Left lung (tissue), 10 donors: ENCODE data around the gene RAPGEF4. TPM values are rescaled to one million over a fixed set of nuclear protein-coding genes. Genes with fewer than 3 reads are reported as not detected.

Experiments
- ATAC-seq: fragments of 200-7000 bp; cut with Tn5 transposase; one replicate; pipeline ENCODE4 v1.9.1; 2020; ENCODE audit warnings: moderate library complexity
- DNase-seq, 4 donors: peaks; one replicate each; pipeline ENCODE4 v3.0.0-alpha.2; 2013 to 2020
- H3K27ac ChIP-seq, 2 donors: fragments of 200-600 bp; sonication (generic) in 1 of 2; one replicate each; pipeline versions ENCODE4 v1.5.0 to v1.8.0; 2020 to 2021
- H3K27me3 ChIP-seq, 2 donors: fragments of 200-600 bp; sonication (generic) in 1 of 2; one replicate each; pipeline versions ENCODE4 v1.5.0 to v1.8.0; 2020 to 2021
- H3K36me3 ChIP-seq, 2 donors: fragments of 200-600 bp; sonication (generic) in 1 of 2; one replicate each; pipeline versions ENCODE4 v1.5.0 to v1.8.0; 2020 to 2021
- H3K4me1 ChIP-seq, 2 donors: fragments of 200-600 bp; one replicate each; pipeline ENCODE4 v1.8.0; 2021
- H3K4me3 ChIP-seq, 2 donors: fragments of 200-600 bp; sonication (generic) in 1 of 2; one replicate each; pipeline versions ENCODE4 v1.5.0 to v1.8.0; 2020 to 2021; ENCODE audit warnings: mild to moderate bottlenecking in 1 of 2
- H3K9me3 ChIP-seq, 2 donors: fragments of 200-600 bp; sonication (generic) in 1 of 2; one replicate each; pipeline versions ENCODE4 v1.5.0 to v1.8.0; 2020 to 2021
- intact Hi-C, 2 donors: fragments of 100-400 bp; cut with DNase I; formaldehyde crosslinking; loops; one replicate each; pipeline versions ENCODE4 v1.11.2 to v1.14.2; 2022
- polyA plus RNA-seq, 6 donors: library from polyadenylated mRNA; unstranded; fragments of 120-200 nt; gene quantifications; one replicate each; pipeline ENCODE4 v1.2.1, GENCODE V29; 2013; ENCODE audit not compliant: insufficient read length in 6 of 6
- total RNA-seq, 2 donors: library from RNA; stranded (reverse); fragmentation: NEBNext Ultra II Directional; extraction: Animal tissue kit (Norgen Biotek cat#: 25700); gene quantifications; one replicate each; pipeline ENCODE4 v1.2.1, GENCODE V29; 2021
- TF ChIP-seq, protein P1 (sequence below), 2 donors: fragments of 200-600 bp; sonication (generic) in 1 of 2; IDR thresholded peaks; one replicate each; pipeline versions ENCODE4 v1.5.0 to v1.8.0; 2021; ENCODE audit warnings: antibody characterized with exemption in 2 of 2
- donor health status: DM: no; HTN: yes; CAD: no.
- donor health status: DM: no; HTN: no; CAD: no.

RAPGEF4 gene
- total and polyA plus RNA-seq, 8 donors, result 9.1 to 16.2 (median 11.8) TPM

- H3K27me3 ChIP-seq, result no peaks in the 10 kb centered on the region
- ATAC-seq (no peak), DNase-seq (no peak)
- H3K4me3 ChIP-seq, result no peak overlapping the region
- TF ChIP-seq, protein P1, sequence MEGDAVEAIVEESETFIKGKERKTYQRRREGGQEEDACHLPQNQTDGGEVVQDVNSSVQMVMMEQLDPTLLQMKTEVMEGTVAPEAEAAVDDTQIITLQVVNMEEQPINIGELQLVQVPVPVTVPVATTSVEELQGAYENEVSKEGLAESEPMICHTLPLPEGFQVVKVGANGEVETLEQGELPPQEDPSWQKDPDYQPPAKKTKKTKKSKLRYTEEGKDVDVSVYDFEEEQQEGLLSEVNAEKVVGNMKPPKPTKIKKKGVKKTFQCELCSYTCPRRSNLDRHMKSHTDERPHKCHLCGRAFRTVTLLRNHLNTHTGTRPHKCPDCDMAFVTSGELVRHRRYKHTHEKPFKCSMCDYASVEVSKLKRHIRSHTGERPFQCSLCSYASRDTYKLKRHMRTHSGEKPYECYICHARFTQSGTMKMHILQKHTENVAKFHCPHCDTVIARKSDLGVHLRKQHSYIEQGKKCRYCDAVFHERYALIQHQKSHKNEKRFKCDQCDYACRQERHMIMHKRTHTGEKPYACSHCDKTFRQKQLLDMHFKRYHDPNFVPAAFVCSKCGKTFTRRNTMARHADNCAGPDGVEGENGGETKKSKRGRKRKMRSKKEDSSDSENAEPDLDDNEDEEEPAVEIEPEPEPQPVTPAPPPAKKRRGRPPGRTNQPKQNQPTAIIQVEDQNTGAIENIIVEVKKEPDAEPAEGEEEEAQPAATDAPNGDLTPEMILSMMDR (IDR thresholded peaks at IDR 0.05), result no peak
- intact Hi-C loops, result no loop called here
- H3K27ac ChIP-seq, result no peak overlapping the region
- H3K36me3 ChIP-seq, result no peaks in the 10 kb centered on the region
- H3K9me3 ChIP-seq, result no peaks in the 10 kb centered on the region
- peaks cover 0 to 5% of the 10 kb centered on the region in 2 donors for H3K4me1 ChIP-seq
Observed at GRCh38 chr2:172962082-172962481, 226.4 kb downstream of the RAPGEF4 start.

- H3K27me3 ChIP-seq, result no peaks in the 10 kb centered on the region
- no peak for DNase-seq
- intact Hi-C loops, result no loop called here
- TF ChIP-seq, protein P1 (IDR thresholded peaks at IDR 0.05), result no peak
- no peaks in the 10 kb centered on the region for H3K36me3 ChIP-seq
- H3K4me3 ChIP-seq, result no peak overlapping the region
- no peak overlapping the region for H3K27ac ChIP-seq
- ATAC-seq, result peak; percentile 60
- H3K4me1 ChIP-seq, result peaks cover 0 to 9% of the 10 kb centered on the region in 2 donors
- no peaks in the 10 kb centered on the region for H3K9me3 ChIP-seq
Observed at GRCh38 chr2:172962824-172963223, 227.2 kb downstream of the RAPGEF4 start.

- no peak overlapping the region for H3K27ac ChIP-seq
- intact Hi-C loops, result no loop called here
- no peak for ATAC-seq
- no peaks in the 10 kb centered on the region for H3K36me3 ChIP-seq
- DNase-seq, result no peak
- TF ChIP-seq, protein P1 (IDR thresholded peaks at IDR 0.05), result no peak
- H3K9me3 ChIP-seq, result no peaks in the 10 kb centered on the region
- H3K4me1 ChIP-seq, result peaks cover 0 to 24% of the 10 kb centered on the region in 2 donors
- H3K4me3 ChIP-seq, result no peak overlapping the region
- H3K27me3 ChIP-seq, result no peaks in the 10 kb centered on the region
Observed at GRCh38 chr2:172964511-172965139, 229.0 kb downstream of the RAPGEF4 start.

DNA sequence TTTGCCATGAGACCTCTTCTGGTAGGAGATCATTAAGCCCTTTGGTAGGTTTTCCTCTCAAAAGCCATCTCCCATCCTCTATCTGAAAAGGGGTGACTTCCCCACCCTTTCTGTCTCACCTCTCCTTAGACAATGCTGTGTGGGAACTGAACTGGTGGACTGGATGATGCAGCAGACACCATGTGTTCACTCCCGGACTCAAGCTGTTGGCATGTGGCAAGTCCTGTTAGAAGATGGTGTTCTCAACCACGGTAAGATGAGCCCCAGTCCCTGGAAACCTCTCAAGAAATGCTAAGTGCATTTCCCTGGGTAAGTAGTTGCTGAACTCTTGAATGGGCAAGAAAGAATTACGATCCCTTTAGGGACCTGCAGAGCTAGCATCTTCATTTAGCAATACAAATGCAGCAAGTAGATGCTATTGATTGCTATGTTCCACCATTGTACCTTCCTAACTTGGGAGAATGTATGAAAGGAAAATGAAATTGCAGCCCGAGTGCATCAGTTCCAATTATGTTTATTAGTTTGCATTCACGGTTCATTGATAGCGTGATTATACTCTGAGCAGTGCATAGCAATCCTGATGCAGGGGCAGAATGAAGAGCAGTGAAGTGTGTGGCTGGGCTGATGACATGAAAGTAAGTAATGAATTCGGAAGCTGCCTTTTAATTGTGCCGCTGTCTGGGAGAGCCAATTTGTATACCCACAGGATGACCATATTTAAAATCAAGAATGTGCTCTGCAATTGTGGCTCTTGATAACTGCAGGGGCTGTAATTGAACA lies 230.0 kb downstream of the RAPGEF4 start:
- no peaks in the 10 kb centered on the region for H3K9me3 ChIP-seq
- intact Hi-C loops, result no loop called here
- H3K27me3 ChIP-seq, result no peaks in the 10 kb centered on the region
- ATAC-seq, result no peak
- TF ChIP-seq, protein P1 (IDR thresholded peaks at IDR 0.05), result no peak
- peaks cover 0 to 28% of the 10 kb centered on the region in 2 donors for H3K4me1 ChIP-seq
- H3K4me3 ChIP-seq, result no peak overlapping the region
- DNase-seq, result no peak
- H3K27ac ChIP-seq, result no peak overlapping the region
- no peaks in the 10 kb centered on the region for H3K36me3 ChIP-seq
